Heart left ventricle (tissue), 16 donors: ENCODE results near the gene ATP5F1C. TPM values are rescaled to one million over a fixed set of nuclear protein-coding genes. Genes with fewer than 3 reads are reported as not detected.

ENCODE experiments used
- ATAC-seq, 4 donors: fragments of 200-7000 bp; cut with Tn5 transposase; one replicate each; pipeline ENCODE4 v1.9.1; 2020 to 2022; ENCODE audit warnings: moderate library complexity in 4 of 4, mild to moderate bottlenecking in 3 of 4, moderate number of reproducible peaks in 1 of 4
- DNase-seq, 5 donors: peaks; one replicate each; pipeline ENCODE4 v3.0.0-alpha.2; 2020
- H3K27ac ChIP-seq, 12 donors: fragments of 200-600 bp; sonication (generic) in 4 of 12; one replicate each; pipeline versions ENCODE4 v1.5.0 to v1.8.0; 2016 to 2022; ENCODE audit warnings: mild to moderate bottlenecking in 2 of 12
- H3K27me3 ChIP-seq, 9 donors: fragments of 200-600 bp; sonication (generic) in 2 of 9; one replicate each; pipeline versions ENCODE4 v1.5.1 to v1.8.0; 2016 to 2022; ENCODE audit warnings: mild to moderate bottlenecking in 3 of 9
- H3K36me3 ChIP-seq, 9 donors: fragments of 200-600 bp; sonication (generic) in 2 of 9; one replicate each; pipeline versions ENCODE4 v1.5.0 to v1.8.0; 2018 to 2022; ENCODE audit warnings: mild to moderate bottlenecking in 2 of 9
- H3K4me1 ChIP-seq, 12 donors: fragments of 200-600 bp; sonication (generic) in 4 of 12; one replicate each; pipeline versions ENCODE4 v1.5.0 to v1.8.0; 2016 to 2022; ENCODE audit warnings: mild to moderate bottlenecking in 3 of 12
- H3K4me3 ChIP-seq, 12 donors: fragments of 200-600 bp; sonication (generic) in 4 of 12; one replicate each; pipeline versions ENCODE4 v1.5.0 to v1.8.0; 2017 to 2022; ENCODE audit warnings: mild to moderate bottlenecking in 9 of 12, moderate library complexity in 4 of 12
- H3K9me3 ChIP-seq, 12 donors: fragments of 200-600 bp; sonication (generic) in 4 of 12; one replicate each; pipeline versions ENCODE4 v1.5.0 to v1.8.0; 2016 to 2022; ENCODE audit warnings: mild to moderate bottlenecking in 1 of 12
- POLR2A ChIP-seq, 2 donors: fragments of 450-650 bp; IDR thresholded peaks; one replicate each; pipeline ENCODE4 v1.6.1; 2017; ENCODE audit warnings: antibody characterized with exemption in 2 of 2, mild to moderate bottlenecking in 2 of 2, moderate library complexity in 2 of 2
- WGBS, 4 donors: extraction: QIAGEN DNeasy Blood & Tissue Kit in 2 of 4; methylation state at CpG; one replicate each; pipeline versions ENCODE4 v1.1.5 to v1.1.7; 2013 to 2018; 5-methylcytosine and 5-hydroxymethylcytosine counted together
- intact Hi-C, 10 donors: fragments of 100-400 bp; cut with DNase I; formaldehyde crosslinking; loops; one replicate each; pipeline versions ENCODE4 v1.11.1 to v1.14.2; 2022
- polyA plus RNA-seq, 2 donors: library from polyadenylated mRNA; stranded (reverse); fragments of 200-250 nt; gene quantifications; one replicate each; pipeline ENCODE4 v1.2.3, GENCODE V29; 2013
- total RNA-seq, 9 donors: library from RNA; depleted of rRNA in 2 of 9; stranded (reverse); fragments of >200 nt in 2 of 9; fragmentation: NEBNext Ultra II Directional in 3 of 9; extraction: Animal tissue kit (Norgen Biotek cat#: 25700) in 3 of 9; gene quantifications; one replicate each; pipeline versions ENCODE4 v1.1.0 to v1.2.4, GENCODE V29; 2016 to 2023
- TF ChIP-seq, protein P1 (sequence below), 12 donors: fragments of 200-600 bp; sonication (generic) in 4 of 12; IDR thresholded peaks; one replicate each; pipeline versions ENCODE4 v1.5.0 to v1.8.0; 2018 to 2022; ENCODE audit warnings: antibody characterized with exemption in 12 of 12, mild to moderate bottlenecking in 5 of 12
- donor health status: ischemic (EF 13 %, LVEDD 7.1; RV severe dilation, severe dysfunction).
- donor health status: healthy with polysubstance abuse.
- donor health status: DM: no; HTN: yes; CAD: no.
- donor health status: DM: no; HTN: no; CAD: no.
- donor health status: ischemic (EF 25% LVEDD 6.9; RV normal size, moderate dysfunction).
- donor health status: ischemic (EF 25% LVEDD 5.7; RV mildly dilated, moderate dysfunction).
- donor health status: healthy.
- donor health status: DM: yes; HTN: yes; CAD: no.
- donor health status: ischemic (EF 35%, LVEDD 5.7; RV mildly dilated, moderate dysfunction).
- donor health status: nonischemic (EF 11% LVEDD 7.7; RV severe dilation, severe dysfunction).
- donor health status: DM: yes; HTN: yes; CAD: no.
- donor health status: PGD.
- donor health status: ischemic (EF 29% LVEDD 5.4; RV normal size, mild dysfunction).
- donor health status: nonischemic (EF 23%, LVEDD 6.1; RV moderate dilation, normal function).

ATP5F1C gene
- total and polyA plus RNA-seq, 11 donors, result 492 to 1,259 (median 789) TPM

DNA sequence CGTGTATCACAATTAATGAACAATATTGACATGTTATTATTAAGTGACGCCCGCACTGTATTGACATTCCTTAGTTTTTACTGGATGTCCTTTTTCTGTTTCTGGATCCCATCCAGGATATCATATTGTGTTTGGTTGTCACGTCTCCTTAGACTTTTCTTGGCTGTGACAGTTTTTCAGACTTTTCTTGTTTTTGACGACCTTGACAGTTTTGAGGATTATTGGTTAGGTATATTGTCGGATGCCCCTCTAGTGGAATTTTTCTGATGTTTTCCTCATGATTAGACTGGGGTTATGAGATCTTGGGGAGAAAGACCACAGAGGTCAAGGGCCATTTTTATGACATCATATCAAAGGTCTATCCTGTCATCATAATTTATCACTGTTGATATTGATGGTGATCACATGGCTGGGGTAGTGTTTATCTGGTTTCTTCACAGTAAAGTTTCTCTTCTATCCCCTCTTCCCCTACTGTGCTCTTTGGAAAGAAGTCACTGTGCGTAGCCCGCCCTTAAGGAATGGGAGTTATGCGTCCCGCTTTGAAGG, 41.4 kb downstream of the ATP5F1C start:
- no peaks in the 10 kb centered on the region for H3K27me3 ChIP-seq
- ATAC-seq (no peak), DNase-seq (no peak)
- H3K27ac ChIP-seq, result no peak overlapping the region
- no peak for TF ChIP-seq POLR2A (IDR thresholded peaks at IDR 0.05)
- TF ChIP-seq, protein P1, sequence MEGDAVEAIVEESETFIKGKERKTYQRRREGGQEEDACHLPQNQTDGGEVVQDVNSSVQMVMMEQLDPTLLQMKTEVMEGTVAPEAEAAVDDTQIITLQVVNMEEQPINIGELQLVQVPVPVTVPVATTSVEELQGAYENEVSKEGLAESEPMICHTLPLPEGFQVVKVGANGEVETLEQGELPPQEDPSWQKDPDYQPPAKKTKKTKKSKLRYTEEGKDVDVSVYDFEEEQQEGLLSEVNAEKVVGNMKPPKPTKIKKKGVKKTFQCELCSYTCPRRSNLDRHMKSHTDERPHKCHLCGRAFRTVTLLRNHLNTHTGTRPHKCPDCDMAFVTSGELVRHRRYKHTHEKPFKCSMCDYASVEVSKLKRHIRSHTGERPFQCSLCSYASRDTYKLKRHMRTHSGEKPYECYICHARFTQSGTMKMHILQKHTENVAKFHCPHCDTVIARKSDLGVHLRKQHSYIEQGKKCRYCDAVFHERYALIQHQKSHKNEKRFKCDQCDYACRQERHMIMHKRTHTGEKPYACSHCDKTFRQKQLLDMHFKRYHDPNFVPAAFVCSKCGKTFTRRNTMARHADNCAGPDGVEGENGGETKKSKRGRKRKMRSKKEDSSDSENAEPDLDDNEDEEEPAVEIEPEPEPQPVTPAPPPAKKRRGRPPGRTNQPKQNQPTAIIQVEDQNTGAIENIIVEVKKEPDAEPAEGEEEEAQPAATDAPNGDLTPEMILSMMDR (IDR thresholded peaks at IDR 0.05), result no peak
- peaks cover 0 to 28% (median 4%) of the 10 kb centered on the region in 12 donors for H3K4me1 ChIP-seq
- H3K4me3 ChIP-seq, result no peak overlapping the region
- intact Hi-C loops, result no loop called here
- no peaks in the 10 kb centered on the region for H3K9me3 ChIP-seq
- H3K36me3 ChIP-seq, result peaks cover 0 to 39% (median 28%) of the 10 kb centered on the region in 9 donors
- 88 to 94% (median 93%) methylated on average over 10 of the region's 10 CpGs for WGBS, 4 donors

DNA sequence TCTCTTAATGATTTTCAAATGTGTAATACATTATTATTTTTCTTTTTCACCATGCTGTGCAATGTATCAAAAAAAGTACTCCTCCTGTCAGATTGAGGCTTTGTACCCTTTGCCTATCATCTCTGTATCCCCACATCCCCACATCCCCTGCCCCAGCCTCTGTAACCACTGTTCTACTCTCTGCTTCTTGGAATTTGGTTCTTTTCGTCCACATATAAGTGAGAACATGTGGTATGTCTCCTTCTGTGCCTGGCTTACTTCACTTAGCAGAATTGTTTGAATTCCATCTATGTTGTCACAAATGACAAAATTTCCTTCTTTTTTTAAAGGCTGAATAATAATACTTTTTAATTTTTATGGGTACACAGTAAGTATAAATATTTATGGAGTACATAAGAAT, 44.1 kb downstream of the ATP5F1C start:
- peaks cover 0 to 12% (median 1%) of the 10 kb centered on the region in 9 donors for H3K36me3 ChIP-seq
- intact Hi-C loops, result loop anchor here in 1 of 10 donors (5.0 kb wide), 1 partner anchor 110 kb away; no protein-coding TSS in a partner anchor
- H3K27me3 ChIP-seq, result no peaks in the 10 kb centered on the region
- ATAC-seq, result no peak
- WGBS, 4 donors, result 52 to 62% (median 58%) methylated on average over 1 of the region's 1 CpG
- no peaks in the 10 kb centered on the region for H3K9me3 ChIP-seq
- H3K4me1 ChIP-seq, result peaks cover 0 to 15% (median 2%) of the 10 kb centered on the region in 12 donors
- DNase-seq, result no peak
- H3K27ac ChIP-seq, result no peak overlapping the region
- H3K4me3 ChIP-seq, result no peak overlapping the region
- TF ChIP-seq, protein P1 (IDR thresholded peaks at IDR 0.05), result no peak
- TF ChIP-seq POLR2A (IDR thresholded peaks at IDR 0.05), result no peak

DNA sequence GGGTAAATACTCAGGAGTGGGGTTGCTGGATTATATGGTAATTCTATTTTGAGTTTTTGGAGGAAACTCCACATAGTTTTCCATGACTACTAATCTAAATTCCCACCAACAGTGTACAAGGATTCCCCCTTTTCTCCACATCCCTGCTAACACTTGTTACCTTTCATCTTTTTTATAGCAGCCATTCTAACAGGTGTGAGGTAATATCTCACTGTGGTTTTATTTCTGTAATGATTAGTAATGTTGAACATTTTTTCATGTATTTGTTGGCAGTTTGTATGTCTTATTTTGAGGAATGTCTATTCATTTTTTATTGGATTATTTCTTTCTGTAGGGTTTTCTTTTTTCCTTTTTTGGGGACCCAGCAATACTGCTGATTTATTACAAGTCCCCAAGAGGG, 45.2 kb downstream of the ATP5F1C start:
- TF ChIP-seq, protein P1 (IDR thresholded peaks at IDR 0.05), result no peak
- no peak for TF ChIP-seq POLR2A (IDR thresholded peaks at IDR 0.05)
- ATAC-seq (no peak), DNase-seq (no peak)
- Histone ChIP-seq H3K27ac (no peak overlapping the region), H3K36me3 (peaks cover 0 to 4% (median 0%) of the 10 kb centered on the region in 9 donors), H3K9me3 (no peaks in the 10 kb centered on the region), H3K4me3 (no peak overlapping the region), H3K4me1 (peaks cover 0 to 10% (median 2%) of the 10 kb centered on the region in 12 donors), H3K27me3 (no peaks in the 10 kb centered on the region)
- intact Hi-C loops, result loop anchor here in 1 of 10 donors (5.0 kb wide), 1 partner anchor 109 kb away; no protein-coding TSS in a partner anchor

DNA sequence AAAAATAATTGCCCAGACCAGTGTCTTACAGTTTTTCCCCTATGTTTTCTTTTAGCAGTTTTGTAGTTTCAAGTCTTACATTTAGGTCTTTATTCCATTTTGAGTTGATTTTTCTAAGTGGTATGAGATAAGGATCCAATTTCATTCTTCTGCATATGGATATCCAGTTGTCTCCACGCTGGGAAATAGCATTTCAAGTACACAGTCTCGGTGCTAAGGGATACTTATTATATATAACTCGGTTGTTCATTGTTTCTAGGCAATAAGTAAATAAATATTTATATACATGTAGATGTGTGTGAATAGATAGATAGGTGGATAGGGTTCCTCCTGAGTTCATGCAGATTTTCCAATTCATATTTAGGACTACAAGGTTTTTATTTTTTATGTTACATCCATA, 46.3 kb downstream of the ATP5F1C start:
- Histone ChIP-seq H3K9me3 (no peaks in the 10 kb centered on the region), H3K27me3 (no peaks in the 10 kb centered on the region), H3K36me3 (peaks cover 0 to 4% (median 0%) of the 10 kb centered on the region in 9 donors), H3K27ac (no peak overlapping the region), H3K4me1 (peaks cover 0 to 10% (median 2%) of the 10 kb centered on the region in 12 donors), H3K4me3 (no peak overlapping the region)
- no peak for DNase-seq
- intact Hi-C loops, result loop anchor here in 1 of 10 donors (5.0 kb wide), 1 partner anchor 108 kb away; no protein-coding TSS in a partner anchor
- TF ChIP-seq POLR2A (IDR thresholded peaks at IDR 0.05), result no peak
- no peak for ATAC-seq
- 90 to 92% (median 92%) methylated on average over 3 of the region's 3 CpGs for WGBS, 4 donors

DNA sequence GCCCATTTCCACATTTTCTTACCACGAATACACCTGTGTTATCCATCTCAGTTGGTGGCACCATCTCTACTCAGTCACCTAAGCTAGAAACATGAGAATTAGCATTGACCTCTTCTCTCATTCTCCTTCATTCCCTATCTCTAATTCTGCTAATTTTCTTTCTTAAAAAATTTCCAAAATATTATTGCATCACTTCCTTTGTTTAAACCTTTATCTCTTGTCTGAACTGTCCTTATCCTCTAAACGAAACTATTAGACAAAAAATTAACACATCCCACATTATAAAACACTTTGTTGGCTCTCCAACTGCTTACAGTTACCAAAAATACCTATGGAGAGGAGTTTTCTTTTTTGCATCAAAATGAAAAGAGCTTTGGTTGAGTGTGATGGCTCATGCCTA, 48.6 kb downstream of the ATP5F1C start:
- Histone ChIP-seq H3K4me3 (no peak overlapping the region), H3K36me3 (peaks cover 0 to 7% (median 0%) of the 10 kb centered on the region in 9 donors), H3K27me3 (no peaks in the 10 kb centered on the region), H3K4me1 (peaks cover 0 to 4% (median 0%) of the 10 kb centered on the region in 12 donors), H3K27ac (no peak overlapping the region), H3K9me3 (no peaks in the 10 kb centered on the region)
- ATAC-seq (no peak), DNase-seq (no peak)
- 90 to 96% (median 91%) methylated on average over 2 of the region's 2 CpGs for WGBS, 4 donors
- intact Hi-C loops, result no loop called here
- TF ChIP-seq, protein P1 (IDR thresholded peaks at IDR 0.05), result no peak
- no peak for TF ChIP-seq POLR2A (IDR thresholded peaks at IDR 0.05)
